ENCODE data around the gene KCNT1. TPM values are rescaled to one million over a fixed set of nuclear protein-coding genes. Genes with fewer than 3 reads are reported as not detected.

The KCNT1 gene
- total RNA-seq, 1 donor from 2014 or later, result not detected

DNA sequence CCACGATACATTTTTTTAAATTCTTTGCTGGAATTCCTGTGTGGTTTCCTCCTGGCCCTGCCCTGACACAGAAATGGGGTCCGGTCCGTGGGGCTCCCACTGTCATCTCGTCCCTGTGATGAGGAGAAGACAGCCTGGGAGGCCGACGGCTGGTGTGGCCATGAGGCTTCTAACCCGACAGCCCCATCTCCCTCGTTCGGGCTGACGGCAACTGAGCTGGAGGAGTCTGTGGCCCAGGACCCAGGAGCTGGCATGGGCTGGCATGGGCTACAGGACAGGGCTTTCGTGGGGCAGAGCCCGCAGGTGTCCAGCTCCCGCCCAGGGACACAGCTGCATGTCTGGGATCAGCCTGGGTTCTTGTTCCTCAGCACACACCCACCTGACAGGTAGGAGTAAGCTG is 25.1 kb upstream of the KCNT1 start:
- TF ChIP-seq, protein P1, sequence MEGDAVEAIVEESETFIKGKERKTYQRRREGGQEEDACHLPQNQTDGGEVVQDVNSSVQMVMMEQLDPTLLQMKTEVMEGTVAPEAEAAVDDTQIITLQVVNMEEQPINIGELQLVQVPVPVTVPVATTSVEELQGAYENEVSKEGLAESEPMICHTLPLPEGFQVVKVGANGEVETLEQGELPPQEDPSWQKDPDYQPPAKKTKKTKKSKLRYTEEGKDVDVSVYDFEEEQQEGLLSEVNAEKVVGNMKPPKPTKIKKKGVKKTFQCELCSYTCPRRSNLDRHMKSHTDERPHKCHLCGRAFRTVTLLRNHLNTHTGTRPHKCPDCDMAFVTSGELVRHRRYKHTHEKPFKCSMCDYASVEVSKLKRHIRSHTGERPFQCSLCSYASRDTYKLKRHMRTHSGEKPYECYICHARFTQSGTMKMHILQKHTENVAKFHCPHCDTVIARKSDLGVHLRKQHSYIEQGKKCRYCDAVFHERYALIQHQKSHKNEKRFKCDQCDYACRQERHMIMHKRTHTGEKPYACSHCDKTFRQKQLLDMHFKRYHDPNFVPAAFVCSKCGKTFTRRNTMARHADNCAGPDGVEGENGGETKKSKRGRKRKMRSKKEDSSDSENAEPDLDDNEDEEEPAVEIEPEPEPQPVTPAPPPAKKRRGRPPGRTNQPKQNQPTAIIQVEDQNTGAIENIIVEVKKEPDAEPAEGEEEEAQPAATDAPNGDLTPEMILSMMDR (IDR thresholded peaks at IDR 0.05), result no peak
- Histone ChIP-seq H3K4me1 (no peaks in the 10 kb centered on the region), H3K4me3 (no peak overlapping the region), H3K9me3 (no peaks in the 10 kb centered on the region), H3K27ac (no peak overlapping the region), H3K36me3 (no peaks in the 10 kb centered on the region), H3K27me3 (no peaks in the 10 kb centered on the region)
- DNase-seq (ENCODE audit: low spot score in 2 of 2), result no peak
- intact Hi-C loops (cut with DNase I), result no loop called here

DNA sequence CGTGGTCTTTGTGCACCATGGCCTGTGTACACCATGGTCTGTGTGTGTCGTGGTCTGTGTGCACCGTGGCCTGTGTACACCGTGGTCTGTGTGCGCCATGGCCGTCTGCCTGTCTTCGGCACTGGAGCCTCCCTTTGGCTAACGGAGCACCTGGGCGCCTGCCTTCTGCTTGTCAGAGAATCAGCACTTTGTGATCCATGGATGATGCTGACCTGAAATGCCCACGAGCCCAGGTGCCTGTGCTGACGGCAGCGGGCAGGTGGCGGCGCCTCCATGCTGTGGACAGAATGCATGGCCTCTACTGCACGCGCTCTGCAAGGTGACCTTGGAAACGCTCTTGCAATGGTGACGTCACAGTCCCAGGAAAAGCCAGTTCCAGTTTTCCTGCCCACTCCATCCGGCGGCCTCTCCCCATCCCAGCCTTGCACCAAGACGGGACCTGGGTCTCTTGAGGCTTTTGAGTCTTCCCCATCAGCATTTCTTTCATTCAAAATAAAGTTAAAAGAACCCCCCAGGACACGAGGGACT is 24.3 kb upstream of the KCNT1 start:
- Histone ChIP-seq H3K27me3 (no peaks in the 10 kb centered on the region), H3K36me3 (no peaks in the 10 kb centered on the region), H3K4me1 (no peaks in the 10 kb centered on the region), H3K27ac (no peak overlapping the region), H3K9me3 (no peaks in the 10 kb centered on the region), H3K4me3 (no peak overlapping the region)
- DNase-seq (ENCODE audit: low spot score in 2 of 2), result no peak
- intact Hi-C loops (cut with DNase I), result no loop called here
- TF ChIP-seq, protein P1 (IDR thresholded peaks at IDR 0.05), result no peak

DNA sequence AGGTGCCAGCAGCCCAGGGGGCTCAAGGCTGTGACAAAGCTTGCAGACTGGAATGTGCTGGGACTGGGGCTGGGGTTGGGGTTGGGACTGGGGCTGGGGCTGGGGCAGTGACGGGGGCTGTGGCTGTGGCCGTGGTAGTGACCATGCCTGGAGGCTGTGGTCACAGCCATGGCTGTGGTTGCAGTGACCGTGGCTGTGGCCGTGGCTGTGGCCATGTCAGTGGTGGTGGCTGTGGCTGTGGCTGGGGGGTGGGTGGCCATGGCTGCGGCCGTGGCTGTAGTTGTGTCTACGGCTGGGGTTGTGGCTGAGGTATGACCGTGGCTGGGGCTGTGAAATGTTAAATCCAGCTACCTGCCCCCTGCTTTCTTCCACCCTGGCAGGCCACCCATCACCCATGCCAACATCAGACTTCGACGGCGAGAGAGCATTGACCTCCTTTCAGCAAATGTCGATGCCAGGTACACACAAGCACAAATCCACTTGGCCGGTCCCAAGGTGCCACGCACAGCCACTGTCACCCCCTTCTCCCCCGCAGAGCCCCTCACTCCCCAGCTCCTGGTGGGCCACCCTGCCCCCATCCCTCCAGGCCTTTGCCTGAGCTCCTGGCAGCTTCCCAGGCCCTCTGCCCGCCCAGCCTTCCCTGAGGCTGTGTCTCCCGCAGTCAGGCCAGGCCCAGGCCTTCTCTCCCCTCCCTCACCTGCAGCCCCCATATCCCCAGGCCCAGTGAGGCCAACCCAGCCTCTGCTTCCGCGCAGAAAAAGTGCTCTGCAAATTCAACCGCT is 23.6 kb upstream of the KCNT1 start:
- Histone ChIP-seq H3K4me1 (no peaks in the 10 kb centered on the region), H3K36me3 (no peaks in the 10 kb centered on the region), H3K27me3 (no peaks in the 10 kb centered on the region), H3K4me3 (no peak overlapping the region), H3K27ac (no peak overlapping the region), H3K9me3 (no peaks in the 10 kb centered on the region)
- DNase-seq (ENCODE audit: low spot score in 2 of 2), result no peak
- TF ChIP-seq, protein P1 (IDR thresholded peaks at IDR 0.05), result no peak
- intact Hi-C loops (cut with DNase I), result no loop called here

DNA sequence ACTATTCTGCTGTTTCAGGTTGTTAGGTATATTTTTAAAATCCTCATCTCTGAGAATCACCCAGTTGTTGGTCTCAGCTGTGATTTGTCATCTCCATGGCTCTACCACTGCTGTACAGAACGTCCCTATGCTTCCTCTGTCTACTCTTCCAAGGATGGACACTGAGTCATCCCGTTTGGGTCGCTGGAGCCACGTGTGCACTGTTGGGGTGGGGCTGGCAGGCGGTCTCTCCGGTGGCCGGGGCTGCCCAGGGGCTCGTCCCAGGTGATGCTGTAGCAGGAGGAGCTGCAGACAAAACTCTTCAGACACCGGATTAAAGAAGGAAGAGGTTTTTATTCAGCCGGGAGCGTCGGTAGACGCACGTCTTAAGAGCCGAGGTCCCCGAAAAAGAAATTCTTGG is 21.9 kb upstream of the KCNT1 start:
- H3K4me3 ChIP-seq, result no peak overlapping the region
- H3K9me3 ChIP-seq, result no peaks in the 10 kb centered on the region
- H3K36me3 ChIP-seq, result no peaks in the 10 kb centered on the region
- H3K27ac ChIP-seq, result no peak overlapping the region
- no peak for DNase-seq (ENCODE audit: low spot score in 2 of 2)
- intact Hi-C loops (cut with DNase I), result no loop called here
- TF ChIP-seq, protein P1 (IDR thresholded peaks at IDR 0.05), result no peak
- no peaks in the 10 kb centered on the region for H3K27me3 ChIP-seq
- H3K4me1 ChIP-seq, result no peaks in the 10 kb centered on the region

DNA sequence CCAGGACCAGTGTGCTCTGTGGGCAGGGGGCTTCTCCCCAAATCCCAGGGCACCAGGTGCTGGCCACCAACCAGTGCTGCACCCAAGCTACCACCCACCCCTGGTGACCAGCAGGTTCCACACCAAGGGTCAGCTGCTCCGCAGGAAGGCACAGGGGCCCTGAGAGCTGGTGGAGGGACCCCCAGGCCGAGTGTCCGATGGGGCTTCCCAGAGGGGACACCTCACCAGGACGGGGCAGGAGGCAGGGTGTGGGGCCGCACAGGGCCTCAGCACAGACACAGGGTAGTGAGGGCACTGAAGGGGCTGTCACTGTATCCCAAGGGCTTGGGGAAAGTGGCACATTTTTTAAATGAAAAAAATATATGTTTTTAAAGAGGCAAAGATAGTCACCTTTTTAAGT is 20.8 kb upstream of the KCNT1 start:
- no peak for DNase-seq (ENCODE audit: low spot score in 2 of 2)
- intact Hi-C loops (cut with DNase I), result no loop called here
- H3K9me3 ChIP-seq, result no peaks in the 10 kb centered on the region
- TF ChIP-seq, protein P1 (IDR thresholded peaks at IDR 0.05), result no peak
- H3K36me3 ChIP-seq, result no peaks in the 10 kb centered on the region
- H3K4me3 ChIP-seq, result no peak overlapping the region
- no peak overlapping the region for H3K27ac ChIP-seq
- no peaks in the 10 kb centered on the region for H3K27me3 ChIP-seq
- H3K4me1 ChIP-seq, result no peaks in the 10 kb centered on the region

Data from ascending aorta (tissue), 2 donors.